Fibroblast of lung (primary cell): ENCODE data around the gene CSPG4. TPM values are rescaled to one million over a fixed set of nuclear protein-coding genes. Genes with fewer than 3 reads are reported as not detected.
"Not testable (repeated sequence)": the region's sequence is repeated elsewhere in the genome, so short reads cannot be mapped to it uniquely, and the experiment has no call there.

ENCODE experiments used
- DNase-seq, 2 donors: peaks; one replicate each; pipeline versions ENCODE4 v3.0.0 to v3.0.0-alpha.2; 2010; ENCODE audit warnings: low read depth in 2 of 2
- H2AFZ ChIP-seq: 2 replicates; pipeline ENCODE4 v1.5.1; 2012; ENCODE audit warnings: low read length, control low read depth, inconsistent platforms
- H3K27ac ChIP-seq: 2 replicates; pipeline ENCODE4 v1.5.1; 2011; ENCODE audit warnings: low read length, control low read depth; ENCODE audit not compliant: insufficient read depth
- H3K27me3 ChIP-seq: 2 replicates; pipeline ENCODE4 v1.5.1; 2011; ENCODE audit warnings: mild to moderate bottlenecking, low read length; ENCODE audit not compliant: control insufficient read depth, insufficient read depth
- H3K36me3 ChIP-seq: 2 replicates; pipeline ENCODE4 v1.5.1; 2011; ENCODE audit warnings: low read length; ENCODE audit not compliant: control insufficient read depth, insufficient read depth
- H3K4me1 ChIP-seq: 2 replicates; pipeline ENCODE4 v1.5.1; 2011; ENCODE audit warnings: low read length; ENCODE audit not compliant: control insufficient read depth, insufficient read depth; ENCODE audit errors: extremely low read depth
- H3K4me2 ChIP-seq: 2 replicates; pipeline ENCODE4 v1.5.1; 2011; ENCODE audit warnings: low read length, control low read depth; ENCODE audit not compliant: insufficient read depth; ENCODE audit errors: extremely low read depth
- H3K4me3 ChIP-seq, 4 experiments: fragments of 200-600 bp in 1 of 4; sonication (generic) in 1 of 4; replicated peaks in 1 of 4; 2 replicates each; pipeline ENCODE4 v1.5.1; 2011 to 2016; ENCODE audit warnings: low read length in 4 of 4, low read depth in 3 of 4, mild to moderate bottlenecking in 3 of 4, control low read depth in 2 of 4, inconsistent platforms in 1 of 4, mixed read lengths in 1 of 4; ENCODE audit not compliant: insufficient read depth in 1 of 4; ENCODE audit errors: control extremely low read depth in 1 of 4
- H3K79me2 ChIP-seq: 2 replicates; pipeline ENCODE4 v1.5.1; 2012; ENCODE audit warnings: mild to moderate bottlenecking, low read length, inconsistent platforms; ENCODE audit not compliant: control insufficient read depth, insufficient read depth
- H3K9ac ChIP-seq: 2 replicates; pipeline ENCODE4 v1.5.1; 2011; ENCODE audit warnings: mild to moderate bottlenecking, low read length, control low read depth; ENCODE audit not compliant: insufficient read depth
- H3K9me3 ChIP-seq: 2 replicates; pipeline ENCODE4 v1.5.1; 2012; ENCODE audit warnings: low read depth, low read length; ENCODE audit not compliant: control insufficient read depth, insufficient read depth
- H4K20me1 ChIP-seq: 2 replicates; pipeline ENCODE4 v1.5.1; 2011; ENCODE audit warnings: low read length; ENCODE audit not compliant: control insufficient read depth, insufficient read depth; ENCODE audit errors: extremely low read depth
- EZH2 ChIP-seq: IDR thresholded peaks from 2 replicates; pipeline ENCODE4 v1.5.1; 2012; ENCODE audit warnings: low read length, control low read depth, mild to moderate bottlenecking; ENCODE audit errors: missing control alignments
- polyA plus RNA-seq, 2 donors: library from polyadenylated mRNA; depleted of rRNA in 1 of 2; stranded (reverse) in 1 of 2; unstranded in 1 of 2; fragments of >200 nt; gene quantifications; 2 replicates each; pipeline ENCODE4 v1.2.1, GENCODE V29; 2011 to 2012; ENCODE audit warnings: missing spikeins in 1 of 2
- total RNA-seq: library from RNA; depleted of rRNA; stranded (reverse); fragments of >200 nt; gene quantifications from 2 replicates; pipeline ENCODE4 v1.2.1, GENCODE V29; 2014
- TF ChIP-seq, protein P1 (sequence below), 2 donors: IDR thresholded peaks in 1 of 2; conservative IDR thresholded peaks in 1 of 2; 1 replicate in 1 of 2; 2 replicates in 1 of 2; pipeline ENCODE4 v1.5.1; 2011 to 2012; ENCODE audit warnings: low read length in 2 of 2, control low read depth in 1 of 2, inconsistent platforms in 1 of 2, low read depth in 1 of 2, mild to moderate bottlenecking in 1 of 2

CSPG4 gene
- total and polyA plus RNA-seq, 2 donors (not counting 1 experiment from before 2014, with no cell fraction given), result 23.1 to 109 TPM

DNA sequence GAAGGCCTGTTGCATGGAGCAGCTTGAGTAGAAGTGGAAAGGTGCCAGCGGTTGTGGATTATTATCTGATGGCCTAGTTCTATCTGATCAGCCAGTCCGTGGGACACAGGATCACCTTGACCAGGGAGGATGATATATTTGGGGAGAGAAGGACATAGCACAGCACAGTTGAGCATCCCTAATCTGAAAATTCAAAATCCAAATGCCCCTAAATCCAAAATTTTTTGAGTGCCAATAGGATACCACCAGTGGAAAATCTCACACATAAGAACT lies 6.0 kb downstream of the CSPG4 start:
- H3K4me3 ChIP-seq, result no peak overlapping the region
- TF ChIP-seq EZH2, result no peak
- TF ChIP-seq, protein P1, sequence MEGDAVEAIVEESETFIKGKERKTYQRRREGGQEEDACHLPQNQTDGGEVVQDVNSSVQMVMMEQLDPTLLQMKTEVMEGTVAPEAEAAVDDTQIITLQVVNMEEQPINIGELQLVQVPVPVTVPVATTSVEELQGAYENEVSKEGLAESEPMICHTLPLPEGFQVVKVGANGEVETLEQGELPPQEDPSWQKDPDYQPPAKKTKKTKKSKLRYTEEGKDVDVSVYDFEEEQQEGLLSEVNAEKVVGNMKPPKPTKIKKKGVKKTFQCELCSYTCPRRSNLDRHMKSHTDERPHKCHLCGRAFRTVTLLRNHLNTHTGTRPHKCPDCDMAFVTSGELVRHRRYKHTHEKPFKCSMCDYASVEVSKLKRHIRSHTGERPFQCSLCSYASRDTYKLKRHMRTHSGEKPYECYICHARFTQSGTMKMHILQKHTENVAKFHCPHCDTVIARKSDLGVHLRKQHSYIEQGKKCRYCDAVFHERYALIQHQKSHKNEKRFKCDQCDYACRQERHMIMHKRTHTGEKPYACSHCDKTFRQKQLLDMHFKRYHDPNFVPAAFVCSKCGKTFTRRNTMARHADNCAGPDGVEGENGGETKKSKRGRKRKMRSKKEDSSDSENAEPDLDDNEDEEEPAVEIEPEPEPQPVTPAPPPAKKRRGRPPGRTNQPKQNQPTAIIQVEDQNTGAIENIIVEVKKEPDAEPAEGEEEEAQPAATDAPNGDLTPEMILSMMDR (conservative IDR thresholded peaks at IDR 0.05 in 1 of 2, IDR thresholded peaks at IDR 0.05 in 1 of 2; ENCODE audit: low read depth in 1 of 2, low read length in 2 of 2), result no peak
- no peaks in the 10 kb centered on the region for H4K20me1 ChIP-seq
- H3K36me3 ChIP-seq, result peaks cover 2% of the 10 kb centered on the region
- no peak overlapping the region for H3K9ac ChIP-seq
- DNase-seq, result no peak
- no peak overlapping the region for H3K27ac ChIP-seq
- peaks cover 48% of the 10 kb centered on the region for H3K79me2 ChIP-seq
- H3K9me3 ChIP-seq, result no peaks in the 10 kb centered on the region
- peaks cover 33% of the 10 kb centered on the region for H3K4me1 ChIP-seq
- H2AFZ ChIP-seq, result no peak overlapping the region
- no peak overlapping the region for H3K4me2 ChIP-seq
- no peaks in the 10 kb centered on the region for H3K27me3 ChIP-seq

- Histone ChIP-seq H3K9me3 (no peaks in the 10 kb centered on the region), H3K27ac (no peak overlapping the region), H3K4me2 (no peak overlapping the region), H3K4me3 (no peak overlapping the region), H3K27me3 (no peaks in the 10 kb centered on the region), H3K79me2 (peaks cover 46% of the 10 kb centered on the region), H3K36me3 (peaks cover 2% of the 10 kb centered on the region), H2AFZ (no peak overlapping the region), H3K9ac (no peak overlapping the region), H3K4me1 (peaks cover 39% of the 10 kb centered on the region), H4K20me1 (no peaks in the 10 kb centered on the region)
- no peak for DNase-seq
- no peak for TF ChIP-seq EZH2
- TF ChIP-seq, protein P1 (conservative IDR thresholded peaks at IDR 0.05 in 1 of 2, IDR thresholded peaks at IDR 0.05 in 1 of 2; ENCODE audit: low read depth in 1 of 2, low read length in 2 of 2), result no peak
Measured at GRCh38 chr15:75705854-75706681, 6.6 kb downstream of the CSPG4 start.

DNA sequence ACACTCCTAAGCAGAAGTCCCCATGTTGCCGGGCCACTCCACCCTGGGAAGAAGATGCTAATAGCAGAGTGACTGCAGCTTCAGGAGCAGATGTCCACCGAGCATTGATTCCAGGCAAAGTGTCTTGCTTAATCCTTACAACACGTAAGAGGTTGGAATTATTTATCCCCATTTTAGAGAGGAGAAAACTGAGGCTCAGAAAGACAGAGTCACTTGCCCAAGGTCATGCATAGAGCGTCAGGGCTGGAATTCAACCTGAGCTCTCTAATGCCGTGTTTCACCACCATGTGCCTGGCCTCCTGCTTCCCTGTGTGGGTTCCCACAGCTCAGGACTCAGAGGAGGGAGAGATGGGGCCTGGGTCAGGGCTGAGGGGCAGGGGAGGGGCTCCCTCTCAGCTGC lies 7.3 kb downstream of the CSPG4 start:
- H3K36me3 ChIP-seq, H2AFZ ChIP-seq, H3K27me3 ChIP-seq, H3K4me2 ChIP-seq, H3K4me3 ChIP-seq, H3K27ac ChIP-seq, H3K9me3 ChIP-seq, H4K20me1 ChIP-seq, DNase-seq, H3K9ac ChIP-seq: not testable (repeated sequence)
- Histone ChIP-seq H3K79me2 (peaks cover 42% of the 10 kb centered on the region), H3K4me1 (peaks cover 45% of the 10 kb centered on the region)
